ENCODE measurements around the gene PROC. TPM values are rescaled to one million over a fixed set of nuclear protein-coding genes. Genes with fewer than 3 reads are reported as not detected.

Gene PROC
- total RNA-seq, 4 donors from 2014 or later: not detected

DNA sequence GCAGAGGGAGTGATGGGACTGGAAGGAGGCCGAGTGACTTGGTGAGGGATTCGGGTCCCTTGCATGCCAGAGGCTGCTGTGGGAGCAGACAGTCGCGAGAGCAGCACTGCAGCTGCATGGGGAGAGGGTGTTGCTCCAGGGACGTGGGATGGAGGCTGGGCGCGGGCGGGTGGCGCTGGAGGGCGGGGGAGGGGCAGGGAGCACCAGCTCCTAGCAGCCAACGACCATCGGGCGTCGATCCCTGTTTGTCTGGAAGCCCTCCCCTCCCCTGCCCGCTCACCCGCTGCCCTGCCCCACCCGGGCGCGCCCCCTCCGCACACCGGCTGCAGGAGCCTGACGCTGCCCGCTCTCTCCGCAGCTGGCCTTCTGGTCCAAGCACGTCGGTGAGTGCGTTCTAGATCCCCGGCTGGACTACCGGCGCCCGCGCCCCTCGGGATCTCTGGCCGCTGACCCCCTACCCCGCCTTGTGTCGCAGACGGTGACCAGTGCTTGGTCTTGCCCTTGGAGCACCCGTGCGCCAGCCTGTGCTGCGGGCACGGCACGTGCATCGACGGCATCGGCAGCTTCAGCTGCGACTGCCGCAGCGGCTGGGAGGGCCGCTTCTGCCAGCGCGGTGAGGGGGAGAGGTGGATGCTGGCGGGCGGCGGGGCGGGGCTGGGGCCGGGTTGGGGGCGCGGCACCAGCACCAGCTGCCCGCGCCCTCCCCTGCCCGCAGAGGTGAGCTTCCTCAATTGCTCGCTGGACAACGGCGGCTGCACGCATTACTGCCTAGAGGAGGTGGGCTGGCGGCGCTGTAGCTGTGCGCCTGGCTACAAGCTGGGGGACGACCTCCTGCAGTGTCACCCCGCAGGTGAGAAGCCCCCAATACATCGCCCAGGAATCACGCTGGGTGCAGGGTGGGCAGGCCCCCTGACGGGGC is 4.6 kb downstream of the PROC start:
- TF ChIP-seq, protein P1, sequence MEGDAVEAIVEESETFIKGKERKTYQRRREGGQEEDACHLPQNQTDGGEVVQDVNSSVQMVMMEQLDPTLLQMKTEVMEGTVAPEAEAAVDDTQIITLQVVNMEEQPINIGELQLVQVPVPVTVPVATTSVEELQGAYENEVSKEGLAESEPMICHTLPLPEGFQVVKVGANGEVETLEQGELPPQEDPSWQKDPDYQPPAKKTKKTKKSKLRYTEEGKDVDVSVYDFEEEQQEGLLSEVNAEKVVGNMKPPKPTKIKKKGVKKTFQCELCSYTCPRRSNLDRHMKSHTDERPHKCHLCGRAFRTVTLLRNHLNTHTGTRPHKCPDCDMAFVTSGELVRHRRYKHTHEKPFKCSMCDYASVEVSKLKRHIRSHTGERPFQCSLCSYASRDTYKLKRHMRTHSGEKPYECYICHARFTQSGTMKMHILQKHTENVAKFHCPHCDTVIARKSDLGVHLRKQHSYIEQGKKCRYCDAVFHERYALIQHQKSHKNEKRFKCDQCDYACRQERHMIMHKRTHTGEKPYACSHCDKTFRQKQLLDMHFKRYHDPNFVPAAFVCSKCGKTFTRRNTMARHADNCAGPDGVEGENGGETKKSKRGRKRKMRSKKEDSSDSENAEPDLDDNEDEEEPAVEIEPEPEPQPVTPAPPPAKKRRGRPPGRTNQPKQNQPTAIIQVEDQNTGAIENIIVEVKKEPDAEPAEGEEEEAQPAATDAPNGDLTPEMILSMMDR (IDR thresholded peaks at IDR 0.05; ENCODE audit: low read depth): no peak

DNA sequence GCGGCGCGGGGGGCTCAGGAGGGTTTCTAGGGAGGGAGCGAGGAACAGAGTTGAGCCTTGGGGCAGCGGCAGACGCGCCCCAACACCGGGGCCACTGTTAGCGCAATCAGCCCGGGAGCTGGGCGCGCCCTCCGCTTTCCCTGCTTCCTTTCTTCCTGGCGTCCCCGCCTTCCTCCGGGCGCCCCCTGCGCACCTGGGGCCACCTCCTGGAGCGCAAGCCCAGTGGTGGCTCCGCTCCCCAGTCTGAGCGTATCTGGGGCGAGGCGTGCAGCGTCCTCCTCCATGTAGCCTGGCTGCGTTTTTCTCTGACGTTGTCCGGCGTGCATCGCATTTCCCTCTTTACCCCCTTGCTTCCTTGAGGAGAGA is 5.2 kb downstream of the PROC start:
- TF ChIP-seq, protein P1 (IDR thresholded peaks at IDR 0.05; ENCODE audit: low read depth): no peak

DNA sequence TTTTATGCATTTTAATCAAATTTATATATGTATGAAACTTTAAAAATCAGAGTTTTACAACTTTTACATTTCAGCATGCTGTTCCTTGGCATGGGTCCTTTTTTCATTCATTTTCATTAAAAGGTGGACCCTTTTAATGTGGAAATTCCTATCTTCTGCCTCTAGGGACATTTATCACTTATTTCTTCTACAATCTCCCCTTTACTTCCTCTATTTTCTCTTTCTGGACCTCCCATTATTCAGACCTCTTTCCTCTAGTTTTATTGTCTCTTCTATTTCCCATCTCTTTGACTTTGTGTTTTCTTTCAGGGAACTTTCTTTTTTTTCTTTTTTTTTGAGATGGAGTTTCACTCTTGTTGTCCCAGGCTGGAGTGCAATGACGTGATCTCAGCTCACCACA is 5.7 kb downstream of the PROC start:
- TF ChIP-seq, protein P1 (IDR thresholded peaks at IDR 0.05; ENCODE audit: low read depth): no peak

DNA sequence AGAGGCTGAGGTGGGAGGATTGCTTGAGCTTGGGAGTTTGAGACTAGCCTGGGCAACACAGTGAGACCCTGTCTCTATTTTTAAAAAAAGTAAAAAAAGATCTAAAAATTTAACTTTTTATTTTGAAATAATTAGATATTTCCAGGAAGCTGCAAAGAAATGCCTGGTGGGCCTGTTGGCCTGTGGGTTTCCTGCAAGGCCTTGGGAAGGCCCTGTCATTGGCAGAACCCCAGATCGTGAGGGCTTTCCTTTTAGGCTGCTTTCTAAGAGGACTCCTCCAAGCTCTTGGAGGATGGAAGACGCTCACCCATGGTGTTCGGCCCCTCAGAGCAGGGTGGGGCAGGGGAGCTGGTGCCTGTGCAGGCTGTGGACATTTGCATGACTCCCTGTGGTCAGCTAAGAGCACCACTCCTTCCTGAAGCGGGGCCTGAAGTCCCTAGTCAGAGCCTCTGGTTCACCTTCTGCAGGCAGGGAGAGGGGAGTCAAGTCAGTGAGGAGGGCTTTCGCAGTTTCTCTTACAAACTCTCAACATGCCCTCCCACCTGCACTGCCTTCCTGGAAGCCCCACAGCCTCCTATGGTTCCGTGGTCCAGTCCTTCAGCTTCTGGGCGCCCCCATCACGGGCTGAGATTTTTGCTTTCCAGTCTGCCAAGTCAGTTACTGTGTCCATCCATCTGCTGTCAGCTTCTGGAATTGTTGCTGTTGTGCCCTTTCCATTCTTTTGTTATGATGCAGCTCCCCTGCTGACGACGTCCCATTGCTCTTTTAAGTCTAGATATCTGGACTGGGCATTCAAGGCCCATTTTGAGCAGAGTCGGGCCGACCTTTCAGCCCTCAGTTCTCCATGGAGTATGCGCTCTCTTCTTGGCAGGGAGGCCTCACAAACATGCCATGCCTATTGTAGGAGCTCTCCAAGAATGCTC is 6.6 kb downstream of the PROC start:
- TF ChIP-seq, protein P1 (IDR thresholded peaks at IDR 0.05; ENCODE audit: low read depth): no peak

DNA sequence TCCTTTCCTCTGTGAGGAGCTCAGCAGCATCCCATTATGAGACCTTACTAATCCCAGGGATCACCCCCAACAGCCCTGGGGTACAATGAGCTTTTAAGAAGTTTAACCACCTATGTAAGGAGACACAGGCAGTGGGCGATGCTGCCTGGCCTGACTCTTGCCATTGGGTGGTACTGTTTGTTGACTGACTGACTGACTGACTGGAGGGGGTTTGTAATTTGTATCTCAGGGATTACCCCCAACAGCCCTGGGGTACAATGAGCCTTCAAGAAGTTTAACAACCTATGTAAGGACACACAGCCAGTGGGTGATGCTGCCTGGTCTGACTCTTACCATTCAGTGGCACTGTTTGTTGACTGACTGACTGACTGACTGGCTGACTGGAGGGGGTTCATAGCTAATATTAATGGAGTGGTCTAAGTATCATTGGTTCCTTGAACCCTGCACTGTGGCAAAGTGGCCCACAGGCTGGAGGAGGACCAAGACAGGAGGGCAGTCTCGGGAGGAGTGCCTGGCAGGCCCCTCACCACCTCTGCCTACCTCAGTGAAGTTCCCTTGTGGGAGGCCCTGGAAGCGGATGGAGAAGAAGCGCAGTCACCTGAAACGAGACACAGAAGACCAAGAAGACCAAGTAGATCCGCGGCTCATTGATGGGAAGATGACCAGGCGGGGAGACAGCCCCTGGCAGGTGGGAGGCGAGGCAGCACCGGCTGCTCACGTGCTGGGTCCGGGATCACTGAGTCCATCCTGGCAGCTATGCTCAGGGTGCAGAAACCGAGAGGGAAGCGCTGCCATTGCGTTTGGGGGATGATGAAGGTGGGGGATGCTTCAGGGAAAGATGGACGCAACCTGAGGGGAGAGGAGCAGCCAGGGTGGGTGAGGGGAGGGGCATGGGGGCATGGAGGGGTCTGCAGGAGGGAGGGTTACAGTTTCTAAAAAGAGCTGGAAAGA is 7.6 kb downstream of the PROC start:
- TF ChIP-seq, protein P1 (IDR thresholded peaks at IDR 0.05; ENCODE audit: low read depth): no peak

DNA sequence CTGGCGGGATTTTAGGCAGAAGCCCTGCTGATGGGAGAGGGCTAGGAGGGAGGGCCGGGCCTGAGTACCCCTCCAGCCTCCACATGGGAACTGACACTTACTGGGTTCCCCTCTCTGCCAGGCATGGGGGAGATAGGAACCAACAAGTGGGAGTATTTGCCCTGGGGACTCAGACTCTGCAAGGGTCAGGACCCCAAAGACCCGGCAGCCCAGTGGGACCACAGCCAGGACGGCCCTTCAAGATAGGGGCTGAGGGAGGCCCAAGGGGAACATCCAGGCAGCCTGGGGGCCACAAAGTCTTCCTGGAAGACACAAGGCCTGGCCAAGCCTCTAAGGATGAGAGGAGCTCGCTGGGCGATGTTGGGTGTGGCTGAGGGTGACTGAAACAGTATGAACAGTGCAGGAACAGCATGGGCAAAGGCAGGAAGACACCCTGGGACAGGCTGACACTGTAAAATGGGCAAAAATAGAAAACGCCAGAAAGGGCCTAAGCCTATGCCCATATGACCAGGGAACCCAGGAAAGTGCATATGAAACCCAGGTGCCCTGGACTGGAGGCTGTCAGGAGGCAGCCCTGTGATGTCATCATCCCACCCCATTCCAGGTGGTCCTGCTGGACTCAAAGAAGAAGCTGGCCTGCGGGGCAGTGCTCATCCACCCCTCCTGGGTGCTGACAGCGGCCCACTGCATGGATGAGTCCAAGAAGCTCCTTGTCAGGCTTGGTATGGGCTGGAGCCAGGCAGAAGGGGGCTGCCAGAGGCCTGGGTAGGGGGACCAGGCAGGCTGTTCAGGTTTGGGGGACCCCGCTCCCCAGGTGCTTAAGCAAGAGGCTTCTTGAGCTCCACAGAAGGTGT is 8.5 kb downstream of the PROC start:
- TF ChIP-seq, protein P1 (IDR thresholded peaks at IDR 0.05; ENCODE audit: low read depth): no peak
